Measurements from ENCODE around the gene ATG14. TPM values are rescaled to one million over a fixed set of nuclear protein-coding genes. Genes with fewer than 3 reads are reported as not detected.

ATG14 gene
- polyA plus RNA-seq, 3 donors, result 1.8 to 6.8 (median 3.3) TPM

- no peak overlapping the region for H3K9ac ChIP-seq (ENCODE audit: insufficient read depth, low read length, poor library complexity, severe bottlenecking)
- no peaks in the 10 kb centered on the region for H3K9me3 ChIP-seq (replicated peaks in 1 of 2; ENCODE audit: control insufficient read depth in 1 of 2, insufficient read depth in 1 of 2, low read length in 2 of 2)
- no peak overlapping the region for H3K4me2 ChIP-seq (replicated peaks; ENCODE audit: extremely low read depth, low read length, poor library complexity, severe bottlenecking)
- peaks cover 43% of the 10 kb centered on the region for H4K20me1 ChIP-seq (ENCODE audit: insufficient read depth, low read length)
- WGBS (ENCODE audit: insufficient coverage), result 90% methylated on average over 2 of the region's 4 CpGs
- Mint-ChIP-seq H3K36me3 (peaks cover 28 to 42% of the 10 kb centered on the region in 2 donors), H3K27me3 (ENCODE audit: low read depth in 3 of 3) (no peaks in the 10 kb centered on the region), H3K4me1 (peaks cover 12% of the 10 kb centered on the region), H3K9me3 (no peaks in the 10 kb centered on the region), H3K27ac (peak overlapping the region in 1 of 7 donors; percentile 0), H3K4me3 (no peak overlapping the region)
- intact Hi-C loops (cut with micrococcal nuclease), result loop anchor here in 1 of 2 donors (10.0 kb wide), 1 partner anchor 106 kb away; no protein-coding TSS in a partner anchor
- no peaks in the 10 kb centered on the region for H3K4me1 ChIP-seq (ENCODE audit: control insufficient read depth in 1 of 2, insufficient read depth in 2 of 2, low read length in 2 of 2)
- no peak for TF ChIP-seq CTCF (IDR thresholded peaks at IDR 0.05)
- H3K27ac ChIP-seq (ENCODE audit: low read depth in 1 of 2, low read length in 2 of 2), result no peak overlapping the region
- no peak for DNase-seq
- peaks cover 41% of the 10 kb centered on the region for H3K79me2 ChIP-seq (ENCODE audit: insufficient read depth, low read length)
- H2AFZ ChIP-seq (ENCODE audit: insufficient read depth, low read depth, low read length, poor library complexity, severe bottlenecking), result no peak overlapping the region
- H3K36me3 ChIP-seq (replicated peaks in 1 of 2; ENCODE audit: control insufficient read depth in 1 of 2, insufficient read depth in 2 of 2, low read length in 2 of 2), result peaks cover 26 to 47% of the 10 kb centered on the region in 2 donors
- H3K4me3 ChIP-seq (replicated peaks in 1 of 3; ENCODE audit: low read depth in 2 of 3, low read length in 3 of 3), result no peak overlapping the region
- H3K27me3 ChIP-seq (ENCODE audit: control insufficient read depth in 2 of 2, insufficient read depth in 2 of 2, low read length in 2 of 2), result no peaks in the 10 kb centered on the region
These were observed 61.2 kb downstream of the ATG14 start for GRCh38 chr14:55350461-55350860.

GRCh38 chr14:55349565-55349964 is 62.1 kb downstream of the ATG14 start:
- Histone ChIP-seq H3K4me3 (replicated peaks in 1 of 3; ENCODE audit: low read depth in 2 of 3, low read length in 3 of 3) (no peak overlapping the region), H3K9ac (ENCODE audit: insufficient read depth, low read length, poor library complexity, severe bottlenecking) (no peak overlapping the region), H3K27ac (ENCODE audit: low read depth in 1 of 2, low read length in 2 of 2) (no peak overlapping the region), H3K4me1 (ENCODE audit: control insufficient read depth in 1 of 2, insufficient read depth in 2 of 2, low read length in 2 of 2) (no peaks in the 10 kb centered on the region), H3K27me3 (ENCODE audit: control insufficient read depth in 2 of 2, insufficient read depth in 2 of 2, low read length in 2 of 2) (no peaks in the 10 kb centered on the region), H4K20me1 (ENCODE audit: insufficient read depth, low read length) (peaks cover 52% of the 10 kb centered on the region), H3K79me2 (ENCODE audit: insufficient read depth, low read length) (peaks cover 50% of the 10 kb centered on the region), H3K4me2 (replicated peaks; ENCODE audit: extremely low read depth, low read length, poor library complexity, severe bottlenecking) (no peak overlapping the region), H2AFZ (ENCODE audit: insufficient read depth, low read depth, low read length, poor library complexity, severe bottlenecking) (no peak overlapping the region), H3K9me3 (replicated peaks in 1 of 2; ENCODE audit: control insufficient read depth in 1 of 2, insufficient read depth in 1 of 2, low read length in 2 of 2) (no peaks in the 10 kb centered on the region), H3K36me3 (replicated peaks in 1 of 2; ENCODE audit: control insufficient read depth in 1 of 2, insufficient read depth in 2 of 2, low read length in 2 of 2) (peaks cover 26 to 38% of the 10 kb centered on the region in 2 donors)
- no peak for TF ChIP-seq CTCF (IDR thresholded peaks at IDR 0.05)
- WGBS (ENCODE audit: insufficient coverage), result 94% methylated on average over 7 of the region's 12 CpGs
- H3K27me3 Mint-ChIP-seq (ENCODE audit: low read depth in 3 of 3), result no peaks in the 10 kb centered on the region
- H3K9me3 Mint-ChIP-seq, result no peaks in the 10 kb centered on the region
- H3K4me1 Mint-ChIP-seq, result peaks cover 12% of the 10 kb centered on the region
- H3K27ac Mint-ChIP-seq, result peak overlapping the region in 1 of 7 donors; percentile 20
- no peak overlapping the region for H3K4me3 Mint-ChIP-seq
- peaks cover 28 to 37% of the 10 kb centered on the region in 2 donors for H3K36me3 Mint-ChIP-seq
- DNase-seq, result no peak
- intact Hi-C loops (cut with micrococcal nuclease), result no loop called here

Data from CD14-positive monocyte (primary cell).